Karpas-422 (cell line): ENCODE data around the gene EIF3K. TPM values are rescaled to one million over a fixed set of nuclear protein-coding genes. Genes with fewer than 3 reads are reported as not detected.

Experiments
- DNase-seq: peaks from one replicate; pipeline ENCODE4 v3.0.0-alpha.2; 2015
- H2AFZ ChIP-seq: fragments of 200-600 bp; sonication (generic); 2 replicates; pipeline ENCODE4 v1.6.1; 2014; ENCODE audit warnings: antibody characterized with exemption, low read length, mixed read lengths
- H3K27ac ChIP-seq: fragments of 200-600 bp; sonication (generic); 2 replicates; pipeline ENCODE4 v1.5.1; 2014; ENCODE audit warnings: mild to moderate bottlenecking, low read length, moderate library complexity
- H3K27me3 ChIP-seq: fragments of 200-600 bp; sonication (generic); 2 replicates; pipeline ENCODE4 v1.6.1; 2014; ENCODE audit warnings: low read length, mixed read lengths
- H3K36me3 ChIP-seq: fragments of 200-600 bp; sonication (generic); 2 replicates; pipeline ENCODE4 v1.6.1; 2014; ENCODE audit warnings: low read length, mixed read lengths; ENCODE audit not compliant: insufficient read depth
- H3K4me1 ChIP-seq: fragments of 200-600 bp; sonication (generic); 2 replicates; pipeline ENCODE4 v1.6.1; 2014; ENCODE audit warnings: mild to moderate bottlenecking, low read length, mixed read lengths
- H3K4me2 ChIP-seq: fragments of 200-600 bp; sonication (generic); 2 replicates; pipeline ENCODE4 v1.6.1; 2014; ENCODE audit warnings: low read length, low read depth, mild to moderate bottlenecking; ENCODE audit not compliant: poor library complexity, severe bottlenecking
- H3K4me3 ChIP-seq: fragments of 200-600 bp; sonication (generic); 2 replicates; pipeline ENCODE4 v1.5.1; 2014; ENCODE audit warnings: mild to moderate bottlenecking, antibody characterized with exemption, low read length, mixed read lengths
- H3K79me2 ChIP-seq: fragments of 200-600 bp; sonication (generic); 2 replicates; pipeline ENCODE4 v1.6.1; 2014; ENCODE audit warnings: mild to moderate bottlenecking, low read length, mixed read lengths
- H3K9ac ChIP-seq: fragments of 200-600 bp; sonication (generic); 2 replicates; pipeline ENCODE4 v1.6.0; 2014; ENCODE audit warnings: low read length
- H3K9me2 ChIP-seq: fragments of 200-600 bp; sonication (generic), shearing (Covaris generic); replicated peaks from 2 replicates; pipeline ENCODE4 v1.6.0; 2014; ENCODE audit warnings: mild to moderate bottlenecking, low read length, moderate library complexity; ENCODE audit not compliant: insufficient read depth
- H3K9me3 ChIP-seq: fragments of 300-700, 200-600 bp; sonication (generic); 2 replicates; pipeline ENCODE4 v1.6.1; 2014; ENCODE audit warnings: low read length, mixed read lengths
- H4K20me1 ChIP-seq: fragments of 200-600 bp; sonication (generic); 2 replicates; pipeline ENCODE4 v1.6.1; 2014; ENCODE audit warnings: mild to moderate bottlenecking, antibody characterized with exemption, low read length, low read depth; ENCODE audit not compliant: insufficient read depth
- total RNA-seq: library from RNA; depleted of rRNA; stranded (reverse); fragments of >200 nt; shearing (Covaris generic); gene quantifications from 2 replicates; pipeline ENCODE4 v1.2.3, GENCODE V29; 2014; ENCODE audit warnings: low replicate concordance

The EIF3K gene
- total RNA-seq, 1 experiment from 2014 or later, result 474 TPM

DNA sequence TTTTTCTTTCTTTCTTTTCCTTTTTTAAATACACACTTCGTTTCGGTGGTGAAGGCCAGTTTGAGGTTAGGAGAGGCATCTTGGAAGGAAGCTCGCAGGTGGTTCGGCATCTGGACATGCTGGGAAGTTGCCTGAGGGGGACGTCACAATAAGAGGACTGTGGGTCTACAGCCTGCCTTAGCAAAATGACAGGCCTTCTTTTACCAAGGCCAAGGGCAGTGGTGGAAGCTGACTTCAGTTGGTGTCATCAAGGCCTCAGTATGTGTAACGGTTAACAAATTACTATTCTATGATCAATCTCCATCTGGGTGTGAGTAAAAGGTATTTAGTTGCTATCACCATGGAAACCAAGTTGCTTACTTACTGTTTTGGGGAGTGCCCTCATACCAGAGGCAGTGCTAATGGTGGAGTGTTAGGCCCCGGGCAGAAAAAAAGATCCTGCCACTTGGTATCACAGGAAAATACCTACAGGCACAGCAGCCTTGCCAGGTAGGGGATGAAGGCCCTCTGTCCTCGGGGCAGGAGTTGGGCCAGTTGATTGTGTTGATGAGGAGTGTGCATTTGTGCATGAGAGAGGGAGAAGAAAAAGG is 38.7 kb downstream of the EIF3K start:
- Histone ChIP-seq H3K4me1 (peaks cover 45% of the 10 kb centered on the region), H3K27ac (no peak overlapping the region), H3K4me2 (no peak overlapping the region)

DNA sequence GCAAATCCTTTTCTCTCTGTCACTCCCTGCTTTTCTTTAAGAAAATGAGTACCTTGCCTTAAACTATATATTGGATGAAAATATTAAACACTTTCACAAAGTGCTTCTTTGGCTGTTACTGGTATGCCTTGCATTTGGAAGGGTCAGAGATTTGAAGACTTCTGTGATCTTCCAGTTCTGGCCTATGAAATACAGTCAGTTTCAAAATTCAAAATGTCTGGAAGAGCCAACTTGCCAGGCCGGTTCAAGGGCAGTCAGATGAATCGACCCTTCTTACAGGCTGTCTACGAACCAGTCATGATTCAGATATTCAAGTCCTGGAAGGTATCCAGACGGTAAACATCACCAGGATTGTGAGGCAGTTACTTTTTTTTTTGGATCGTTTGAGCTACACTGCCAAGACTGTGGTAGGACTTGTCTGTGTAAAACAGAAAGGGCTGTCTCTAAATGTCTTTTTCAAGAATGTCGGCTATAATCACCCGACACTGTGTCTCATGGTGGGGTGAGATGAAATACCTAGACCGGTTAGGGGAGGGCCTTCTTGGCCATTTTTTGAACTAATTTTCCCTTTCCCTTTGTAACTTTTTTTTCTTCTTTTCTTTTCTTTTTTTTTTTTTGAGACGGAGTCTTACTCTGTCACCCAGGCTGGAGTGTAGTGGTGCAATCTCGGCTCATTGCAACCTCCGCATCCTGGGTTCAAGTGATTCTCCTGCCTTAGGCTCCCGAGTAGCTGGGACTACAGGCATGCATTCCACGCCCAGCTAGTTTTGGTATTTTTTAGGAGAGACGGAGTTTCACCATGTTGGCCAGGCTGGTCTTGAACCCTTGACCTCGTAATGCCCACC is 39.7 kb downstream of the EIF3K start:
- DNase-seq, result no peak
- H3K9ac ChIP-seq, result no peak overlapping the region
- peaks cover 48% of the 10 kb centered on the region for H3K4me1 ChIP-seq
- H3K36me3 ChIP-seq, result peaks cover 6% of the 10 kb centered on the region; the same call in 1 of the 2 replicates
- H2AFZ ChIP-seq, result no peak overlapping the region
- H3K4me2 ChIP-seq, result no peak overlapping the region
- H3K27me3 ChIP-seq, result no peaks in the 10 kb centered on the region
- peaks cover 6% of the 10 kb centered on the region; the same call in 1 of the 2 replicates for H4K20me1 ChIP-seq
- no peaks in the 10 kb centered on the region for H3K9me2 ChIP-seq
- H3K79me2 ChIP-seq, result peaks cover 98% of the 10 kb centered on the region
- H3K27ac ChIP-seq, result no peak overlapping the region
- H3K4me3 ChIP-seq, result no peak overlapping the region
- H3K9me3 ChIP-seq, result no peaks in the 10 kb centered on the region

More for the DNA sequence above, 38.7 kb downstream of the EIF3K start:
- peaks cover 6% of the 10 kb centered on the region; the same call in 1 of the 2 replicates for H3K36me3 ChIP-seq
- peaks cover 98% of the 10 kb centered on the region for H3K79me2 ChIP-seq
- H3K9me2 ChIP-seq, result no peaks in the 10 kb centered on the region
- no peak overlapping the region for H3K4me3 ChIP-seq
- H3K9ac ChIP-seq, result no peak overlapping the region
- no peak overlapping the region for H2AFZ ChIP-seq
- H3K9me3 ChIP-seq, result no peaks in the 10 kb centered on the region
- H4K20me1 ChIP-seq, result peaks cover 6% of the 10 kb centered on the region; the same call in 1 of the 2 replicates
- no peak for DNase-seq
- no peaks in the 10 kb centered on the region for H3K27me3 ChIP-seq

DNA sequence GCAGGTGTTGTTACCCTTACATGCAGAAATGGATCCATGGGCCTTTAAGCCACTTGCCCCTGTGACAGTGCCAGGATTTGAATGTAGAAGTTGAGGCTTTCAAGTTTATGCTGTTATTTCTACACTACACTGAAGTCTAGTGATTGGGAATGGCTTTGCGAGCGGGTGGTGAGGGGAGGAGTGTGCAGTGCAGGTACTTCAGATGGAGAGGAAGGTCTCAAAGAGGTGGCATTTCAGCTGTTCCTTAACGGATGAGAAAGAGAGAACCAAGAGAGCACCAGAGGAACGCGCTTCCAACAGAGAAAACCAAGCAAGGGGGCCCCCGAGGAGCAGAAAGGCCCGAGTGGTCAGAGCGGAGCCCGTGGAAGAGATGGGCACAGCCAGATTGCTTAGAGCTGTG is 41.7 kb downstream of the EIF3K start:
- Histone ChIP-seq H3K4me3 (no peak overlapping the region), H3K9me2 (no peaks in the 10 kb centered on the region), H3K9ac (no peak overlapping the region), H3K4me2 (no peak overlapping the region), H3K79me2 (peaks cover 98% of the 10 kb centered on the region), H3K36me3 (peaks cover 6% of the 10 kb centered on the region; the same call in 1 of the 2 replicates), H4K20me1 (peaks cover 6% of the 10 kb centered on the region; the same call in 1 of the 2 replicates), H3K27ac (no peak overlapping the region), H2AFZ (no peak overlapping the region), H3K9me3 (no peaks in the 10 kb centered on the region), H3K27me3 (no peaks in the 10 kb centered on the region), H3K4me1 (peaks cover 49% of the 10 kb centered on the region)
- no peak for DNase-seq

DNA sequence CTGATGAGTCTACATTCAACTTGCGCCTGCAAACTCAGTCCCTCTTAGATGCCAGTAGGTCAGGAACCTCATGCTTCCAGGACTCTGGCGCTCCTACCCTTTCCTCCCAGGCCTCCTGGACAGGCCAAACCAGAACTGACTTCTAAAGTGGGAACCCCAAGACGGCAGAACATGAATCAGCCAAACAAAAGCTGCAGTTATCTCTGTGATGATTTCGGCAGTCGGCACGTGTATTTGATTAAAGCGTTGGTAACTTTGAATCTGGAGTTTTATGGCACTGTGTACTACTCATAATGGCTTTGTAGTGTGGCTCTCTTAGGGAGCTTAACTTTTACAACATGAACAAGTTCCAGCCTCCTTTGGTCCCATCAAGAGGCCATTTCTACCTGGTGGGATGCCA is 42.1 kb downstream of the EIF3K start:
- Histone ChIP-seq H3K27ac (no peak overlapping the region), H3K4me2 (no peak overlapping the region), H3K9me2 (no peaks in the 10 kb centered on the region), H3K27me3 (no peaks in the 10 kb centered on the region), H4K20me1 (peaks cover 6% of the 10 kb centered on the region; the same call in 1 of the 2 replicates), H3K9me3 (no peaks in the 10 kb centered on the region), H3K9ac (no peak overlapping the region), H2AFZ (no peak overlapping the region), H3K36me3 (peaks cover 6% of the 10 kb centered on the region; the same call in 1 of the 2 replicates), H3K4me3 (no peak overlapping the region), H3K4me1 (peaks cover 49% of the 10 kb centered on the region), H3K79me2 (peaks cover 98% of the 10 kb centered on the region)
- DNase-seq, result no peak

DNA sequence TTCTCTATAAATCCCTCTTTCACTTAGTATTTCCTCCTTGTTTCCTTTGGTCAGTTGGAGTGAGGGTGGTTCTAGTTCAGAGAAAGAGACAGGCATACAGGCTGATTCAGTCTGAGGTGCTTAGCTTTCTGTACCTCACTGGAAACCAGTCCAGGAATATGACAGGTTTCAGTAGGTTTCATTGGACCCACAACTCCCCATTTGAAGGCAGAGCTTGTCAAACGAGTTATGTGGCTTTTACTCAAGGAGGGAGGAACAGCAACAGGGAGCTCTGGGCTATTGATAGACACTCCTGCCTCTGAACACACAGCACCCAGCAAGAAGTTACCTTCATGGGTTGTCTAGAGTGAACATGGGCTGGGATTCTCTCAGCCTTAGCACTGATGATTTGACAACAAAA is 43.0 kb downstream of the EIF3K start:
- Histone ChIP-seq H3K9ac (no peak overlapping the region), H3K27me3 (no peaks in the 10 kb centered on the region), H3K9me3 (no peaks in the 10 kb centered on the region), H3K4me2 (no peak overlapping the region), H3K27ac (no peak overlapping the region), H2AFZ (no peak overlapping the region), H3K4me1 (peaks cover 50% of the 10 kb centered on the region), H3K9me2 (no peaks in the 10 kb centered on the region), H4K20me1 (peaks cover 11% of the 10 kb centered on the region; the same call in 1 of the 2 replicates), H3K36me3 (no peaks in the 10 kb centered on the region; the same call in 1 of the 2 replicates), H3K4me3 (no peak overlapping the region), H3K79me2 (peaks cover 98% of the 10 kb centered on the region)
- DNase-seq, result no peak

DNA sequence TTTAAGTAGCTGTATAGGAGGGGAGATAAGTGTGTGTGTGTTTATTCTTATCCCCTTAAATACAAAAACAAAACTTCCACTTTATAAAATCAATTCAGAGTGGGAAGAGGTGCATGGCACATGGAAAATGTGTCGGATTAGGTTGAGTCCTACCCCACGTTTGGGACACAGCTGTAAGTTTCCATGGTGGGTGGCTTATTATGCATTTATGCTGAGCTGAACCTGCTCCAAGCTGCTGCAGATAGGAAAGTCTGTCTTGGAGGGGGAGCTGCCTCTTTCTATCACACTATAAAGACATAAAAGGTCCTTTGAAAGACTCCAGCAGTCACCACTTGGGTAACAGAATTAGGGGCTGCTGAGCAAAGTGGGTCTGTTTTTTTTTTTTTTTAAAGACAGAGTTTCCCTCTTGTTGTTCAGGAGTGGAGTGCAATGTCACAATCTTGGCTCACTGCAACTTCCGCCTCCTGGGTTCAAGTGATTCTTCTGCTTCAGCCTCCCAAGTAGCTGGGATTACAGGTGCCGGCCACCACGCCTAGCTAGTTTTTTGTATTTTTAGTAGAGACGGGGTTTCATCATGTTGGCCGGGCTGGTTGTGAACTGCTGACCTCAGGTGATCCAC is 43.7 kb downstream of the EIF3K start:
- H3K4me2 ChIP-seq, result no peak overlapping the region
- DNase-seq, result no peak
- H4K20me1 ChIP-seq, result peaks cover 16% of the 10 kb centered on the region; the same call in 1 of the 2 replicates
- no peak overlapping the region for H3K27ac ChIP-seq
- H3K9ac ChIP-seq, result no peak overlapping the region
- no peaks in the 10 kb centered on the region for H3K9me3 ChIP-seq
- no peaks in the 10 kb centered on the region; the same call in 1 of the 2 replicates for H3K36me3 ChIP-seq
- H3K79me2 ChIP-seq, result peaks cover 98% of the 10 kb centered on the region
- peaks cover 57% of the 10 kb centered on the region for H3K4me1 ChIP-seq
- H2AFZ ChIP-seq, result no peak overlapping the region
- H3K9me2 ChIP-seq, result no peaks in the 10 kb centered on the region
- H3K4me3 ChIP-seq, result no peak overlapping the region
- no peaks in the 10 kb centered on the region for H3K27me3 ChIP-seq

DNA sequence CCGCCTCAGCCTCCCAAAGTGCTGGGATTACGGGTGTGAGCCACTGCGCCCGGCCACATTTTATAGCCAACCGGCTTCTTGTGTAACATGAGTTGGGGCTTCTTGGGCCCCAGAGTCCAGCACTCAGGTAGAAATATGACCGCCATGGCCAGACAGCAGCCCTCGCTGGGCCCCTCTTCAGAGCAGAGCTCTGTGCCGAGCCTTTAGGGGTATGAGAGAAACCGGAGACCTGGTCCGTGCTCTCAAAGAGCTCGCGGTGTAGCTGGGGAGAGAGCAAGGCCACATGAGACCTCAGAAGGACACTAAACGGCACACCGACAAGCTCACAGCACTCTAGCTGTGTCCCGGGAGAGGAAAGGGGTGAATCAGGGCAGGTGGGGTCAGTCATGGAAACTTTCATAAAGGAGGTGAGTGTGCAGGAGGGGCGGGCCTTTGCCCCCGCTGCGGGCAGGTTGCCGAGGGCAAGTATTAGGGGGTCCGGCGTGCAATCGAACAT is 44.2 kb downstream of the EIF3K start:
- Histone ChIP-seq H3K36me3 (no peaks in the 10 kb centered on the region; the same call in 1 of the 2 replicates), H3K4me2 (no peak overlapping the region), H3K79me2 (peaks cover 98% of the 10 kb centered on the region), H3K4me3 (no peak overlapping the region), H3K9ac (no peak overlapping the region), H4K20me1 (peaks cover 17% of the 10 kb centered on the region; the same call in 1 of the 2 replicates), H3K9me2 (no peaks in the 10 kb centered on the region), H3K27me3 (no peaks in the 10 kb centered on the region), H2AFZ (no peak overlapping the region), H3K9me3 (no peaks in the 10 kb centered on the region), H3K27ac (no peak overlapping the region), H3K4me1 (peaks cover 62% of the 10 kb centered on the region)
- no peak for DNase-seq
